Measurements from ENCODE around the gene KLHL25.

Gene KLHL25

DNA sequence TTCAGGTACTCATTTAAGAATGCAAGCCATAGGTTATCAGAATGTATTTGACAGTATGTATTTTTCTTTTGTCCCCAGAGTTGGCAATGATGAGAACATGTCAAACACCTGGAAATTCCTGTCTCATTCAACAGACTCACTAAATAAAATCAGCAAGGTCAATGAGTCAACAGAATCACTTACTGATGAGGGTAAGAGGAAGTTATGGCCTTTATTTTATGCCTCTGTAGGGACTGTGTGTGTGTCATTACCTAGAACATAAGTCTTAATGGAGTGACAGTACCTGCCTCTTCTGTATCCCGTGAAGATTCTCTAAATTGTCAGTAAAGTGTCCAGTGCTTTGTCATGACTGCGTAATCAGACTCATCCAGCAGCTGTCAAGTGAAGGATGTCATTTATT is 77.5 kb downstream of the KLHL25 start:
- no peak for DNase-seq (ENCODE audit: low read depth in 2 of 2)

DNA sequence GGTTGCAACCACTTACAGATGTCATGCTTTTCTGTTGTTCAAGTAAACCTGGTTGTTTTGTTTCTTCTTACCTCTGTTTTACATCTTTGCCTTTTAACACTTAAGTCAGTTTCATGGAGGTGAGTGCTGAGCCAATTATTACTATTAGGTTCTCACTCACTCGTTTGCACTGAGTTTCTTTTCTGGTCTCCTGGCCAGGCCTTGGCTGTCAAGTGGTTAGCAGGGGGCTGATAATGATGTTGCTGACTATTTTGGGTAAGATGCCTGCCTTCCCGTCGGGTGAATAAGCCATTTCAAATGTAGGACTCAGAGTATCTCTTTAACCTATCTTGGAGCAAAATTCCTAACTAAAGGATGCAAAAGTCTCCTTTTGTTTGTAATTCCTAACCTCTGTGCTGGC is 78.5 kb downstream of the KLHL25 start:
- no peak for DNase-seq (ENCODE audit: low read depth in 2 of 2)

DNA sequence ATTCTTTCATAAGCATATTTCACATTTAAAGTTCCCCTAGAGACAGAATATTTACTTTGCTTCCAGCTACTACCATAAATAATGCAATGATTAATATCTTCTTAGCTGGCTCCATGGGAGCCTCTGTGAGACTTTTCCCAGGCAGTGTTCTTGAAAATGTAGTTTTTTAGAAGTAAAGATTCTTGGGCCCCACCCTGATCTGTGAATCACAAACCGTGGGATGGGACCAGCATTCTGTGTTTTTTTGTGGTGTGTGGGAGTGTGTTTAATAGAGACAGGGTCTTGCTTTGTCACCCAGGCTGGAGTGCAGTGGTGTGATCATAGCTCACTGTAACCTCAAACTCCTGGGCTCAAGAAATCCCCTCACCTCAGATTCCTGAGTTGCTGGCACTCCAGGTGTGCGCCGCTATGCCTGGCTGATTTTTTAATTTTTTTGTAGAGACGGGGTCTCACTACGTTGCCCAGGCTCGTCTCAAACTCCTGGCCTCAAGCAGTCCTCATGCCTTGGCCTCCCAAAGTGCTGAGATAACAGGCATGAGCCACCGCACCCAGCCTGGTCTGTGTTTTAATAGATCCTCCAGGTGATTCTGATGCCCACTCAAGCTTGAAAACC is 83.0 kb downstream of the KLHL25 start:
- DNase-seq (ENCODE audit: low read depth in 2 of 2), result no peak

DNA sequence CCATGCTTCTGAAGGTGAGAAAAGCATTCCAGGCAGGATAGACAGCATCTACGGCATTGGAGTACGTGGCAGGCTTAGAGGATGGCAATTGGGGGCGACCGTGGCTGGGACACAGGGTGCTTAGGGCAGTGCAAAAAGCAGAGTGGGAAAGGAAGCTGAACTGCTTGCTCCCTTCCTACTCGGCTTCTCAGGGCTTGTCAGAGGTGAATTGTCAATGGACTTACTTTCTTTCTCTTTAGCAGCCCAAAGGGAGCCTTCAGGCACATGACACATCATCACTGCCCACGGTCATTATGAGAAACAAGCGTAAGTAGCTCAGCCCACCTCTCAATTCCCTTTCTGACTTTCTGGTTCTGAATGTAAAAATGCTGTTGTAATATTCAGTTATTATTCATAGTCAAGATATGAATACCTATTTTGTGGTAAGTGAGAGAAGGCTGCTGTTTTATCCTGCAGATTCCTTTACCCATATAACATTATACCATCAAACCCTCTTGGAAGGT is 84.3 kb downstream of the KLHL25 start:
- DNase-seq (ENCODE audit: low read depth in 2 of 2), result no peak

All from stimulated activated CD8-positive, alpha-beta memory T cell treated with anti-CD3 and anti-CD28 coated beads, Interleukin-7, amount 100 ng/mL, for 1 hour (primary cell).